ENCODE results near the gene NELFB. TPM values are rescaled to one million over a fixed set of nuclear protein-coding genes. Genes with fewer than 3 reads are reported as not detected.
A peak's percentile ranks its signal among the peaks of the same experiment; 100 is the strongest.

NELFB gene
- total and polyA plus RNA-seq, 2 of the 4 experiments (the other 2 are of a cell fraction) = 36.9 to 66.0 TPM

DNA sequence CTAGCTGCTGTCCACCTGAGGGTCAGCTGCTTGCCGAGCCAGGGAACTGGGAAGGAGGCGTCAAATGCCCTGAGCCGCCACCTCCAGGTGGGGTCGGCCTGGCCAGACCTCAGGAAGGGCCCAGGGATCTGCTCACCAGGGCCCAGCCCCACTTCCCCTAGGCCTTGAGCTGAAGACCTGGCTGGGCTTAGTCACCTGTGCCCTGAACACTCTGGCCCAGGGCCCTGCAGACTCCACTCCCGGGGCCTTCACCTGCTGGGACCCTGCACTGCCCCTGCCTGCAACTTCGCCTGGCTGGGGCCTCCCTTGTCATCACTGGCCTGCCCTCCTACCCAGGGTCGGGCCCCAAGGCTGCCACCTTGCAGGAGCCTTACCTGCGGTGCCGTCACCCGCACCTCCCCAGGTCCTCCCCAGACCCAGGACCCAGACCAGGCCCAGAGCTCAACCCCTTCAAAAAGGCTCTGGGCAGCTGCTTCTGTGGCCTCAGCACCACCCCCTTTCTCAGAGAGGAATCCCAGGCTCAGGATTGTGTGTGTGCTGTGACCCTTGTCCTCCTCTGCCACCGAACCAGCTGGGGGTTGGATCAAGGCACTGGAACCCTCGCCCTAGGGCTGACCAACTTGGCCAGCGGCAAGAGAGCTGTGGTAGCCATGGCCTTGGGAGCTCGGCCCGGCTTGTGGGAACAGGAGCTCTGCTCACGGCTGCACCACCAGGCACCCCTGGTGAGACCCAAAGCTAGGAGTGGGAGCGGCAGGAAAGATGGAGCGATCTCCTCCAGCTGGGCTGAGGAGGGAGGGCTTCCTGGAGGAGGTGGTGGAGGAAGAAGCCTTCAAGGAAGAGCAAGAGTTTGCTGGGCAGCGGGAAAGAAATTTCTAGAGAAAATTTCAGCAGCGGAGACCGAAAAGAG is 1.2 kb upstream of the NELFB start:
- Histone ChIP-seq H3K9ac (ENCODE audit: low read depth, low read length) (peak overlapping the region; percentile 88), H2AFZ (replicated peaks; ENCODE audit: low read length, poor library complexity) (peak overlapping the region; percentile 99), H2BK120ac (ENCODE audit: low read depth, low read length) (no peak overlapping the region), H3K36me3 (ENCODE audit: control insufficient read depth, insufficient read depth, low read length) (peaks cover 15% of the 10 kb centered on the region), H3K27me3 (ENCODE audit: control insufficient read depth, insufficient read depth, low read length) (no peaks in the 10 kb centered on the region), H2BK15ac (ENCODE audit: low read depth, low read length) (no peak overlapping the region), H2BK5ac (ENCODE audit: low read depth, low read length, poor library complexity, severe bottlenecking) (no peak overlapping the region), H3K79me1 (ENCODE audit: low read depth in 1 of 2, low read length in 2 of 2) (peaks cover 11 to 32% of the 10 kb centered on the region in 2 experiments; a peak in 3 of 4 replicates), H3K27ac (ENCODE audit: insufficient read depth, low read length) (peak overlapping the region; percentile 84; the same call in 1 of the 2 replicates), H3K9me1 (ENCODE audit: insufficient read depth, low read length) (no peaks in the 10 kb centered on the region), H2AK9ac (replicated peaks; ENCODE audit: low read depth, low read length, poor library complexity) (peak overlapping the region; percentile 98), H3K4me3 (ENCODE audit: insufficient read depth, low read depth, low read length) (peak overlapping the region; percentile 91), H4K8ac (ENCODE audit: low read depth in 2 of 2, low read length in 2 of 2) (peak overlapping the region; percentile 75 to 94; a peak in 2 of 4 replicates), H3K56ac (ENCODE audit: extremely low read depth, insufficient read depth, low read length) (no peak overlapping the region), H4K91ac (ENCODE audit: insufficient read depth, low read depth, low read length) (no peak overlapping the region; the same call in 1 of the 2 replicates), H2BK20ac (ENCODE audit: low read depth, low read length) (no peak overlapping the region), H3K18ac (ENCODE audit: low read depth, low read length) (no peak overlapping the region), H2AK5ac (ENCODE audit: low read depth, low read length) (peak overlapping the region; percentile 49), H3K23ac (ENCODE audit: low read depth, low read length) (peak overlapping the region; percentile 31), H4K5ac (ENCODE audit: low read depth, low read length) (no peak overlapping the region), H3K4me1 (ENCODE audit: control insufficient read depth, insufficient read depth, low read length) (peaks cover 11% of the 10 kb centered on the region), H4K20me1 (ENCODE audit: insufficient read depth, low read length) (peaks cover 11% of the 10 kb centered on the region), H3K9me3 (ENCODE audit: control insufficient read depth, insufficient read depth, low read length) (no peaks in the 10 kb centered on the region), H3K14ac (replicated peaks; ENCODE audit: low read depth, low read length) (peak overlapping the region; percentile 78), H3K4me2 (ENCODE audit: low read depth, low read length) (peak overlapping the region; percentile 90), H3K4ac (ENCODE audit: low read depth, low read length) (peak overlapping the region; percentile 54)
- ChIA-PET POLR2A (ENCODE audit: unreplicated experiment) (interaction anchor here (1.2 to 2.3 kb wide), 2 partner anchors 9 to 13 kb away, joined by 5 to 9 read pairs; no protein-coding TSS in a partner anchor), CTCF (interaction anchor here (0.8 kb wide), 1 partner anchor 17 kb away, joined by 3 read pairs; no protein-coding TSS in a partner anchor)
- in situ Hi-C loops (cut with MboI; ENCODE audit: low sequenced_read_pairs) (no loop called here), intact Hi-C loops (cut with micrococcal nuclease) (no loop called here), dilution Hi-C loops (cut with HindIII; ENCODE audit: low sequenced_read_pairs, unreplicated experiment) (no loop called here)
- 60% methylated on average over 15 of the region's 21 CpGs; no CpG with 5 or more reads in 1 of the 2 experiments for WGBS, 2 experiments (ENCODE audit: extremely low coverage in 2 of 2, insufficient read length in 1 of 2)
- ATAC-seq (ENCODE audit: low read depth) (peak; percentile 1; the same call in 1 of the 2 replicates), DNase-seq (no peak)
- BruUV-seq (replicated peaks) = no TSS peak
- no peak for TF ChIP-seq POLR2A (IDR thresholded peaks at IDR 0.05; ENCODE audit: low read depth, low read length)
- TF ChIP-seq RAD21 (IDR thresholded peaks at IDR 0.05; ENCODE audit: low read length) = no peak
- TF ChIP-seq BHLHE40 (IDR thresholded peaks at IDR 0.05; ENCODE audit: low read depth, low read length) = no peak
- TF ChIP-seq CHD1 (IDR thresholded peaks at IDR 0.05; ENCODE audit: low read depth, low read length) = no peak
- TF ChIP-seq, protein P1, sequence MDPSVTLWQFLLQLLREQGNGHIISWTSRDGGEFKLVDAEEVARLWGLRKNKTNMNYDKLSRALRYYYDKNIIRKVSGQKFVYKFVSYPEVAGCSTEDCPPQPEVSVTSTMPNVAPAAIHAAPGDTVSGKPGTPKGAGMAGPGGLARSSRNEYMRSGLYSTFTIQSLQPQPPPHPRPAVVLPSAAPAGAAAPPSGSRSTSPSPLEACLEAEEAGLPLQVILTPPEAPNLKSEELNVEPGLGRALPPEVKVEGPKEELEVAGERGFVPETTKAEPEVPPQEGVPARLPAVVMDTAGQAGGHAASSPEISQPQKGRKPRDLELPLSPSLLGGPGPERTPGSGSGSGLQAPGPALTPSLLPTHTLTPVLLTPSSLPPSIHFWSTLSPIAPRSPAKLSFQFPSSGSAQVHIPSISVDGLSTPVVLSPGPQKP (IDR thresholded peaks at IDR 0.05; ENCODE audit: borderline replicate concordance, low read depth, low read length) = no peak
- no peak for TF ChIP-seq MAFK (IDR thresholded peaks at IDR 0.05; ENCODE audit: low read depth, low read length)
- TF ChIP-seq, protein P2, sequence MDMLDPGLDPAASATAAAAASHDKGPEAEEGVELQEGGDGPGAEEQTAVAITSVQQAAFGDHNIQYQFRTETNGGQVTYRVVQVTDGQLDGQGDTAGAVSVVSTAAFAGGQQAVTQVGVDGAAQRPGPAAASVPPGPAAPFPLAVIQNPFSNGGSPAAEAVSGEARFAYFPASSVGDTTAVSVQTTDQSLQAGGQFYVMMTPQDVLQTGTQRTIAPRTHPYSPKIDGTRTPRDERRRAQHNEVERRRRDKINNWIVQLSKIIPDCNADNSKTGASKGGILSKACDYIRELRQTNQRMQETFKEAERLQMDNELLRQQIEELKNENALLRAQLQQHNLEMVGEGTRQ (IDR thresholded peaks at IDR 0.05; ENCODE audit: low read depth, low read length) = no peak
- TF ChIP-seq MXI1 (IDR thresholded peaks at IDR 0.05; ENCODE audit: borderline replicate concordance, low read depth, low read length) = no peak
- TF ChIP-seq NFE2L2 (IDR thresholded peaks at IDR 0.05; ENCODE audit: low read depth, low read length) = no peak
- no peak for TF ChIP-seq RFX5 (IDR thresholded peaks at IDR 0.05; ENCODE audit: low read depth, low read length)
- no peak for TF ChIP-seq SMC3 (IDR thresholded peaks at IDR 0.05; ENCODE audit: low read depth, low read length)
- TF ChIP-seq CEBPB (IDR thresholded peaks at IDR 0.05; ENCODE audit: low read depth, low read length) = no peak
- TF ChIP-seq MAZ (IDR thresholded peaks at IDR 0.05; ENCODE audit: borderline replicate concordance, low read depth, low read length) = no peak
- TF ChIP-seq RCOR1 (IDR thresholded peaks at IDR 0.05; ENCODE audit: insufficient replicate concordance, low read length) = no peak

Measured in IMR-90 (cell line).